Lower leg skin (tissue), 4 donors: ENCODE results near the gene UNC13A. TPM values are rescaled to one million over a fixed set of nuclear protein-coding genes. Genes with fewer than 3 reads are reported as not detected.
"Not testable (repeated sequence)": the region's sequence is repeated elsewhere in the genome, so short reads cannot be mapped to it uniquely, and the experiment has no call there.

Experiments
- DNase-seq, 2 donors: peaks; one replicate each; pipeline ENCODE4 v3.0.0-alpha.2; 2019; ENCODE audit warnings: low spot score in 2 of 2
- H3K4me3 ChIP-seq: fragments of 200-600 bp; sonication (generic); 2 replicates; pipeline ENCODE4 v1.5.1; 2017; ENCODE audit warnings: mild to moderate bottlenecking, low read depth; ENCODE audit not compliant: poor library complexity, severe bottlenecking
- CTCF ChIP-seq, 3 donors: fragments of 450-650 bp; IDR thresholded peaks; one replicate each; pipeline ENCODE4 v1.5.1; 2016; ENCODE audit warnings: antibody characterized with exemption in 3 of 3, mild to moderate bottlenecking in 3 of 3, moderate library complexity in 2 of 3
- POLR2A ChIP-seq, 2 donors: fragments of 450-650 bp; IDR thresholded peaks; one replicate each; pipeline ENCODE4 v1.6.1; 2016 to 2017; ENCODE audit warnings: antibody characterized with exemption in 2 of 2, mild to moderate bottlenecking in 1 of 2, moderate library complexity in 1 of 2
- WGBS, 2 donors: methylation state at CpG; one replicate each; pipeline ENCODE4 v1.1.5; 2018; 5-methylcytosine and 5-hydroxymethylcytosine counted together
- intact Hi-C: fragments of 100-400 bp; cut with DNase I; formaldehyde crosslinking; loops from one replicate; pipeline ENCODE4 v1.15.0; 2023; ENCODE audit warnings: low total_unique reads
- total RNA-seq, 4 donors: library from RNA; depleted of rRNA; stranded (reverse); fragments of >200 nt; gene quantifications; one replicate each; pipeline ENCODE4 v1.1.0, GENCODE V29; 2016

Gene UNC13A
- total RNA-seq, 4 donors from 2014 or later = not detected

GRCh38 chr19:17575871-17576757 is 112.0 kb downstream of the UNC13A start:
- no peak overlapping the region for H3K4me3 ChIP-seq
- DNase-seq = no peak
- WGBS, 2 donors = 80 to 88% methylated on average over 11 of the region's 11 CpGs
- intact Hi-C loops = no loop called here
- TF ChIP-seq POLR2A (IDR thresholded peaks at IDR 0.05) = no peak
- TF ChIP-seq CTCF (IDR thresholded peaks at IDR 0.05) = no peak

GRCh38 chr19:17572638-17573037 is 115.5 kb downstream of the UNC13A start:
- no peak for DNase-seq
- TF ChIP-seq POLR2A (IDR thresholded peaks at IDR 0.05) = no peak
- TF ChIP-seq CTCF (IDR thresholded peaks at IDR 0.05) = no peak
- WGBS, 2 donors = 97 to 98% methylated on average over 6 to 7 of the region's 7 CpGs
- H3K4me3 ChIP-seq = no peak overlapping the region
- intact Hi-C loops = no loop called here

- no peak for DNase-seq
- TF ChIP-seq CTCF (IDR thresholded peaks at IDR 0.05) (no peak), POLR2A (IDR thresholded peaks at IDR 0.05) (no peak)
- no peak overlapping the region for H3K4me3 ChIP-seq
- WGBS, 2 donors = 94 to 95% methylated on average over 6 of the region's 6 CpGs
- intact Hi-C loops = no loop called here
These were observed 117.4 kb downstream of the UNC13A start for GRCh38 chr19:17570791-17571190.

- intact Hi-C loops, DNase-seq, H3K4me3 ChIP-seq: not testable (repeated sequence)
- WGBS, 2 donors = 95 to 96% methylated on average over 5 of the region's 5 CpGs
These were observed 117.9 kb downstream of the UNC13A start for GRCh38 chr19:17570291-17570690.

- H3K4me3 ChIP-seq = no peak overlapping the region
- WGBS, 2 donors = 79 to 88% methylated on average over 1 of the region's 1 CpG
- no peak for DNase-seq
- TF ChIP-seq POLR2A (IDR thresholded peaks at IDR 0.05) = no peak
- intact Hi-C loops = no loop called here
These were observed 120.2 kb downstream of the UNC13A start for GRCh38 chr19:17567940-17568339.

GRCh38 chr19:17565611-17566010 is 122.5 kb downstream of the UNC13A start:
- intact Hi-C loops = no loop called here
- DNase-seq = no peak
- no peak overlapping the region for H3K4me3 ChIP-seq
- WGBS, 2 donors = 70 to 80% methylated on average over 3 of the region's 3 CpGs
- TF ChIP-seq CTCF (IDR thresholded peaks at IDR 0.05) (no peak), POLR2A (IDR thresholded peaks at IDR 0.05) (no peak)

GRCh38 chr19:17564781-17565180 is 123.4 kb downstream of the UNC13A start:
- intact Hi-C loops = no loop called here
- TF ChIP-seq CTCF (IDR thresholded peaks at IDR 0.05) (no peak), POLR2A (IDR thresholded peaks at IDR 0.05) (no peak)
- DNase-seq = no peak
- WGBS, 2 donors = 65 to 68% methylated on average over 6 of the region's 6 CpGs
- H3K4me3 ChIP-seq = no peak overlapping the region
